Dermis blood vessel endothelial cell (primary cell): ENCODE measurements around the gene ARX. TPM values are rescaled to one million over a fixed set of nuclear protein-coding genes. Genes with fewer than 3 reads are reported as not detected.

ENCODE experiments used
- DNase-seq: peaks from one replicate; pipeline ENCODE4 v3.0.0; 2010
- total RNA-seq: library from RNA; depleted of rRNA; stranded (reverse); fragments of >200 nt; gene quantifications from 2 replicates; pipeline ENCODE4 v1.2.3, GENCODE V29; 2014

ARX gene
- total RNA-seq, 1 donor from 2014 or later, result not detected

GRCh38 chrX:25016361-25016671 lies 551 bp upstream of the ARX start:
- DNase-seq, result no peak

GRCh38 chrX:25014366-25014838 lies 1.4 kb downstream of the ARX start:
- no peak for DNase-seq

- DNase-seq, result no peak
These were observed 2.0 kb downstream of the ARX start for GRCh38 chrX:25013632-25014365.

- DNase-seq, result no peak
These were observed 2.8 kb downstream of the ARX start for GRCh38 chrX:25012793-25013631.

GRCh38 chrX:25012433-25012735 lies 3.4 kb downstream of the ARX start:
- DNase-seq, result no peak

GRCh38 chrX:25011589-25012432 lies 4.0 kb downstream of the ARX start:
- DNase-seq, result no peak

- DNase-seq, result no peak
These were observed 4.8 kb downstream of the ARX start for GRCh38 chrX:25010784-25011588.

GRCh38 chrX:25009407-25009806 lies 6.4 kb downstream of the ARX start:
- no peak for DNase-seq

- DNase-seq, result no peak
These were observed 8.4 kb downstream of the ARX start for GRCh38 chrX:25007059-25008053.

GRCh38 chrX:25006586-25007058 lies 9.1 kb downstream of the ARX start:
- DNase-seq, result no peak

GRCh38 chrX:25005382-25006185 lies 10.2 kb downstream of the ARX start:
- DNase-seq, result no peak

GRCh38 chrX:25005034-25005381 lies 10.8 kb downstream of the ARX start:
- no peak for DNase-seq

GRCh38 chrX:25004485-25005032 lies 11.2 kb downstream of the ARX start:
- DNase-seq, result peak; percentile 23

GRCh38 chrX:25004040-25004439 lies 11.7 kb downstream of the ARX start:
- DNase-seq, result no peak

- DNase-seq, result no peak
These were observed 12.5 kb downstream of the ARX start for GRCh38 chrX:25003066-25003849.

GRCh38 chrX:25002661-25003020 lies 13.1 kb downstream of the ARX start:
- DNase-seq, result no peak

- no peak for DNase-seq
These were observed 13.7 kb downstream of the ARX start for GRCh38 chrX:25001808-25002660.

- DNase-seq, result no peak
These were observed 16.3 kb downstream of the ARX start for GRCh38 chrX:24999511-24999910.
